Fibroblast of lung (primary cell): ENCODE results near the gene STKLD1. TPM values are rescaled to one million over a fixed set of nuclear protein-coding genes. Genes with fewer than 3 reads are reported as not detected.
A peak's percentile ranks its signal among the peaks of the same experiment; 100 is the strongest.

Source experiments
- DNase-seq, 2 donors: peaks; one replicate each; pipeline versions ENCODE4 v3.0.0 to v3.0.0-alpha.2; 2010; ENCODE audit warnings: low read depth in 2 of 2
- H2AFZ ChIP-seq: 2 replicates; pipeline ENCODE4 v1.5.1; 2012; ENCODE audit warnings: low read length, control low read depth, inconsistent platforms
- H3K27ac ChIP-seq: 2 replicates; pipeline ENCODE4 v1.5.1; 2011; ENCODE audit warnings: low read length, control low read depth; ENCODE audit not compliant: insufficient read depth
- H3K27me3 ChIP-seq: 2 replicates; pipeline ENCODE4 v1.5.1; 2011; ENCODE audit warnings: mild to moderate bottlenecking, low read length; ENCODE audit not compliant: control insufficient read depth, insufficient read depth
- H3K36me3 ChIP-seq: 2 replicates; pipeline ENCODE4 v1.5.1; 2011; ENCODE audit warnings: low read length; ENCODE audit not compliant: control insufficient read depth, insufficient read depth
- H3K4me1 ChIP-seq: 2 replicates; pipeline ENCODE4 v1.5.1; 2011; ENCODE audit warnings: low read length; ENCODE audit not compliant: control insufficient read depth, insufficient read depth; ENCODE audit errors: extremely low read depth
- H3K4me2 ChIP-seq: 2 replicates; pipeline ENCODE4 v1.5.1; 2011; ENCODE audit warnings: low read length, control low read depth; ENCODE audit not compliant: insufficient read depth; ENCODE audit errors: extremely low read depth
- H3K4me3 ChIP-seq, 4 experiments: fragments of 200-600 bp in 1 of 4; sonication (generic) in 1 of 4; replicated peaks in 1 of 4; 2 replicates each; pipeline ENCODE4 v1.5.1; 2011 to 2016; ENCODE audit warnings: low read length in 4 of 4, low read depth in 3 of 4, mild to moderate bottlenecking in 3 of 4, control low read depth in 2 of 4, inconsistent platforms in 1 of 4, mixed read lengths in 1 of 4; ENCODE audit not compliant: insufficient read depth in 1 of 4; ENCODE audit errors: control extremely low read depth in 1 of 4
- H3K79me2 ChIP-seq: 2 replicates; pipeline ENCODE4 v1.5.1; 2012; ENCODE audit warnings: mild to moderate bottlenecking, low read length, inconsistent platforms; ENCODE audit not compliant: control insufficient read depth, insufficient read depth
- H3K9ac ChIP-seq: 2 replicates; pipeline ENCODE4 v1.5.1; 2011; ENCODE audit warnings: mild to moderate bottlenecking, low read length, control low read depth; ENCODE audit not compliant: insufficient read depth
- H3K9me3 ChIP-seq: 2 replicates; pipeline ENCODE4 v1.5.1; 2012; ENCODE audit warnings: low read depth, low read length; ENCODE audit not compliant: control insufficient read depth, insufficient read depth
- H4K20me1 ChIP-seq: 2 replicates; pipeline ENCODE4 v1.5.1; 2011; ENCODE audit warnings: low read length; ENCODE audit not compliant: control insufficient read depth, insufficient read depth; ENCODE audit errors: extremely low read depth
- CTCF ChIP-seq, 2 donors: IDR thresholded peaks in 1 of 2; conservative IDR thresholded peaks in 1 of 2; 1 replicate in 1 of 2; 2 replicates in 1 of 2; pipeline ENCODE4 v1.5.1; 2011 to 2012; ENCODE audit warnings: low read length in 2 of 2, control low read depth in 1 of 2, inconsistent platforms in 1 of 2, low read depth in 1 of 2, mild to moderate bottlenecking in 1 of 2
- EZH2 ChIP-seq: IDR thresholded peaks from 2 replicates; pipeline ENCODE4 v1.5.1; 2012; ENCODE audit warnings: low read length, control low read depth, mild to moderate bottlenecking; ENCODE audit errors: missing control alignments
- polyA plus RNA-seq, 2 donors: library from polyadenylated mRNA; depleted of rRNA in 1 of 2; stranded (reverse) in 1 of 2; unstranded in 1 of 2; fragments of >200 nt; gene quantifications; 2 replicates each; pipeline ENCODE4 v1.2.1, GENCODE V29; 2011 to 2012; ENCODE audit warnings: missing spikeins in 1 of 2
- total RNA-seq: library from RNA; depleted of rRNA; stranded (reverse); fragments of >200 nt; gene quantifications from 2 replicates; pipeline ENCODE4 v1.2.1, GENCODE V29; 2014

Gene STKLD1
- total and polyA plus RNA-seq, 2 donors (not counting 1 experiment from before 2014, with no cell fraction given) = 0.79 to 0.99 TPM

- TF ChIP-seq CTCF (conservative IDR thresholded peaks at IDR 0.05 in 1 of 2, IDR thresholded peaks at IDR 0.05 in 1 of 2; ENCODE audit: low read depth in 1 of 2, low read length in 2 of 2) (no peak), EZH2 (no peak)
- no peak overlapping the region for H3K9ac ChIP-seq
- no peak overlapping the region for H3K4me2 ChIP-seq
- DNase-seq = peak in 1 of 2 donors; percentile 60
- no peak overlapping the region for H3K4me3 ChIP-seq
- H3K27me3 ChIP-seq = peaks cover 5% of the 10 kb centered on the region
- no peaks in the 10 kb centered on the region for H4K20me1 ChIP-seq
- H3K9me3 ChIP-seq = no peaks in the 10 kb centered on the region
- H3K4me1 ChIP-seq = no peaks in the 10 kb centered on the region
- H2AFZ ChIP-seq = no peak overlapping the region
- no peaks in the 10 kb centered on the region for H3K36me3 ChIP-seq
- H3K27ac ChIP-seq = no peak overlapping the region
- H3K79me2 ChIP-seq = no peaks in the 10 kb centered on the region
These were observed 47.0 kb downstream of the STKLD1 start for GRCh38 chr9:133423216-133423615.

- Histone ChIP-seq H3K4me1 (no peaks in the 10 kb centered on the region), H3K9ac (no peak overlapping the region), H3K4me2 (no peak overlapping the region), H4K20me1 (no peaks in the 10 kb centered on the region), H2AFZ (no peak overlapping the region), H3K4me3 (no peak overlapping the region), H3K27me3 (peaks cover 5% of the 10 kb centered on the region), H3K36me3 (no peaks in the 10 kb centered on the region), H3K27ac (no peak overlapping the region), H3K9me3 (no peaks in the 10 kb centered on the region), H3K79me2 (no peaks in the 10 kb centered on the region)
- DNase-seq = no peak
- TF ChIP-seq EZH2 (no peak), CTCF (conservative IDR thresholded peaks at IDR 0.05 in 1 of 2, IDR thresholded peaks at IDR 0.05 in 1 of 2; ENCODE audit: low read depth in 1 of 2, low read length in 2 of 2) (no peak)
These were observed 48.0 kb downstream of the STKLD1 start for GRCh38 chr9:133424187-133424586.

GRCh38 chr9:133425049-133425632 is 49.0 kb downstream of the STKLD1 start:
- Histone ChIP-seq H3K79me2 (no peaks in the 10 kb centered on the region), H3K4me1 (no peaks in the 10 kb centered on the region), H3K27ac (no peak overlapping the region), H3K9ac (no peak overlapping the region), H3K9me3 (no peaks in the 10 kb centered on the region), H3K4me3 (no peak overlapping the region), H3K4me2 (no peak overlapping the region), H4K20me1 (no peaks in the 10 kb centered on the region), H2AFZ (no peak overlapping the region), H3K36me3 (no peaks in the 10 kb centered on the region), H3K27me3 (peaks cover 5% of the 10 kb centered on the region)
- no peak for DNase-seq
- no peak for TF ChIP-seq CTCF (conservative IDR thresholded peaks at IDR 0.05 in 1 of 2, IDR thresholded peaks at IDR 0.05 in 1 of 2; ENCODE audit: low read depth in 1 of 2, low read length in 2 of 2)
- TF ChIP-seq EZH2 = no peak
